LNCAP (cell line): ENCODE measurements around the gene TMEM163.
A peak's percentile ranks its signal among the peaks of the same experiment; 100 is the strongest.

Experiments used
- TF ChIP-seq, protein P1 (sequence below): fragments of 450-650 bp; IDR thresholded peaks from 2 replicates; pipeline ENCODE4 v1.5.1; 2017; ENCODE audit warnings: mild to moderate bottlenecking

TMEM163 gene

GRCh38 chr2:134491771-134492441 is 226.9 kb downstream of the TMEM163 start:
- TF ChIP-seq, protein P1, sequence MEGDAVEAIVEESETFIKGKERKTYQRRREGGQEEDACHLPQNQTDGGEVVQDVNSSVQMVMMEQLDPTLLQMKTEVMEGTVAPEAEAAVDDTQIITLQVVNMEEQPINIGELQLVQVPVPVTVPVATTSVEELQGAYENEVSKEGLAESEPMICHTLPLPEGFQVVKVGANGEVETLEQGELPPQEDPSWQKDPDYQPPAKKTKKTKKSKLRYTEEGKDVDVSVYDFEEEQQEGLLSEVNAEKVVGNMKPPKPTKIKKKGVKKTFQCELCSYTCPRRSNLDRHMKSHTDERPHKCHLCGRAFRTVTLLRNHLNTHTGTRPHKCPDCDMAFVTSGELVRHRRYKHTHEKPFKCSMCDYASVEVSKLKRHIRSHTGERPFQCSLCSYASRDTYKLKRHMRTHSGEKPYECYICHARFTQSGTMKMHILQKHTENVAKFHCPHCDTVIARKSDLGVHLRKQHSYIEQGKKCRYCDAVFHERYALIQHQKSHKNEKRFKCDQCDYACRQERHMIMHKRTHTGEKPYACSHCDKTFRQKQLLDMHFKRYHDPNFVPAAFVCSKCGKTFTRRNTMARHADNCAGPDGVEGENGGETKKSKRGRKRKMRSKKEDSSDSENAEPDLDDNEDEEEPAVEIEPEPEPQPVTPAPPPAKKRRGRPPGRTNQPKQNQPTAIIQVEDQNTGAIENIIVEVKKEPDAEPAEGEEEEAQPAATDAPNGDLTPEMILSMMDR: peak; percentile 49

DNA sequence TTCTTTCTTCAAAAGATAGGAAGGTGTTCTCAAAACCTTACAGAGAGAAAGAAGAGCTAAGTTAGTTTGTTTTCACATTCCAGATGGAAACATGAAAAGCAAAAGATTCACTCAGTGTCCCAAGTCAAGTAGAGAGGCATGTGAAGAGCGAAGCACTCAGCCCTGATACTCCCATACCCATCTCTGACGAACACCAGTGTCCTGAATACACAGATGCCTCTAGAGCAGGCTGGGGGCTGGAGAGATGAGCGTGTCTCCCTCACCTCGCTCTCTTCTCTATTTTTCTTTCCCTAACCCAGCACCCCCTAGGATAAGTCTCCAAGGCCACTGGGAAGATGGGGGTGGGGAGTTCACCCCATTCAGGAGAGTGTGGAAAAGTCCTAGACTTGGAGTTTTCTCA is 227.8 kb downstream of the TMEM163 start:
- TF ChIP-seq, protein P1: no peak

- TF ChIP-seq, protein P1: no peak
Measured at GRCh38 chr2:134490559-134490958, 228.2 kb downstream of the TMEM163 start.

DNA sequence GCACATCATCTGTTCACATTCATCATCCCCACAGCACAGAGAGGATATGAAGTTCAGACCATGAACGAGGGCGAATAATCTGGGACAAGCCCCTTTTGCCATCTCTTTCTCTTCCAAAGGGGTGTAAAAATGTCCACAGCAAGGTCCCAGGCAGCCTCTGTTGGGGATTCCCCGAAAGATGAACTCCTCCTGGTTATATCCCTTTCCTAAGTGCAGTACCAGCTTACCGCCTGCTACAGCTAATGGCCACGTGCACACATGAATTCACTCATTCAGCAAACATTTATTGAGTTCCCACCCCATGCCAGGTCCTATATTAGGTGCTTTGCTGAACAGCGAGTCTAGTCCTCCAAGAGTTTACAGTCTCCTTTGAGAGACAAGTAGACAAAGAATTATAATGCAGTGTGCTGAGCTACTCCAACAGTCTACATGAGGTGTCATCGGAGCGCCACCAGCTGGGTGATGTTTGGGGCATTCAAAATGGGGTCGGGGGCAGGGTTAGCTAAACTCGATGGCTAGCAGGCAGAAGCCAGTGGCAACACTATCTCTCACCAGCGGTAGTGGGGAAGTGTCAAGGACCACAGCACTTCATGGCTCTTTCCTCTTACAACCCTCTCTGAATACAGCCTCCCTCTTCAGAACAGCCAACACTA is 228.9 kb downstream of the TMEM163 start:
- TF ChIP-seq, protein P1: no peak

- TF ChIP-seq, protein P1: no peak
Measured at GRCh38 chr2:134482766-134483340, 235.9 kb downstream of the TMEM163 start.

GRCh38 chr2:134482131-134482723 is 236.6 kb downstream of the TMEM163 start:
- TF ChIP-seq, protein P1: no peak

DNA sequence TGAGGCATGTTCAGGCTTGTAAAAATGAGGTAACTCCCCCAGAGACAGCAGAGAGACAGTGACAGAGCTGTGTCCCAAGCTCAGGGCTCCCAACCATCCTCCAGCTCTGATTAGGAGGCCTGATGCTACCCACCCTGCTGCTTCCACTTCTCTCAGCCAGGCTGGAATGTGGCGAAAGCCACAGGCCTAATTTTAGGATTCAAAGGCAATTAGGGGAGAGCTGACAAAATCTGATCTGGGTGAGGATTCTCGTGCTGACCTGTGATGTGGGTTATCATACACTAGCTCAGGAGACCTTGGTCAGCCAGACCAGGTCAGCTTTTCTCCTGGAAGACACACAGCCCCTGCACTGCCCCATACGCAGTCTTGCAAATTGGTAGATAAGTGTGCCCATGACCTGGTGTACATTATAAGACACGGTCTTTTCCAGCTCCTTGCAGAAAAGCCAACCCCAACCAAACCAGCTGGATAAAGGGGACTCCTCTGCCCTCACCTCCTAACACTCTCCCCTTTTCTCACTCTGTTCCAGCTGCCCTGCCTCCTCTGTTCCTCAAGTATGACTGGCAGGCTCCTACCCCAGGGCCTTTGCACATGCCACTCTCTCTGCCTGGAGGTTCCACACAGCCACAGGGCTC is 239.0 kb downstream of the TMEM163 start:
- TF ChIP-seq, protein P1: no peak
